ENCODE results near the gene RB1. TPM values are rescaled to one million over a fixed set of nuclear protein-coding genes. Genes with fewer than 3 reads are reported as not detected.

Gene RB1
- total and polyA plus RNA-seq, 2 experiments from 2014 or later: 19.5 to 22.3 TPM

DNA sequence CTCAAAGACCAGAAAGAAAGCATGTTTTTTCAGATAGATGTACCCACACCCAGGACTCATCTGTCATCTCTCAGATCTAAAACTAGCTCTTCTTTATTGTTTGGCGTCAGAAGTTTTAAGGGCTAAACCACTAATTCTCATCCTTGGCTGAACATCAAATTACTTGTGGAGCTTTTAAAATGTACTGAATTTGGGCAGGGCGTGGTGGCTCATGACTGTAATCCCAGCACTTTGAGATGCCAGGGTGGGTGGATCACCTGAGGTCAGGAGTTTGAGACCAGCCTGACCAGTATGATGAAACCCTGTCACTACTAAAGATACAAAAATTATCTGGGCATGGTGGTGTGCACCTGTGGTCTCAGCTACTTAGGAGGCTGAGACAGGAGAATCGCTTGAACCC is 181.9 kb downstream of the RB1 start:
- no peaks in the 10 kb centered on the region for H3K79me2 ChIP-seq (replicated peaks; ENCODE audit: insufficient read depth)
- no peak for TF ChIP-seq JUNB (IDR thresholded peaks at IDR 0.05; ENCODE audit: unreplicated experiment)
- no peak for TF ChIP-seq EZH2phosphoT487 (IDR thresholded peaks at IDR 0.05; ENCODE audit: unreplicated experiment)
- no peak for TF ChIP-seq CREB1 (CRISPR knock-in tag; IDR thresholded peaks at IDR 0.05; ENCODE audit: low read depth)
- no peak for TF ChIP-seq STAT1 (IDR thresholded peaks at IDR 0.05; ENCODE audit: unreplicated experiment)
- no peak for TF ChIP-seq ETS1 (IDR thresholded peaks at IDR 0.05)
- TF ChIP-seq, protein P1, sequence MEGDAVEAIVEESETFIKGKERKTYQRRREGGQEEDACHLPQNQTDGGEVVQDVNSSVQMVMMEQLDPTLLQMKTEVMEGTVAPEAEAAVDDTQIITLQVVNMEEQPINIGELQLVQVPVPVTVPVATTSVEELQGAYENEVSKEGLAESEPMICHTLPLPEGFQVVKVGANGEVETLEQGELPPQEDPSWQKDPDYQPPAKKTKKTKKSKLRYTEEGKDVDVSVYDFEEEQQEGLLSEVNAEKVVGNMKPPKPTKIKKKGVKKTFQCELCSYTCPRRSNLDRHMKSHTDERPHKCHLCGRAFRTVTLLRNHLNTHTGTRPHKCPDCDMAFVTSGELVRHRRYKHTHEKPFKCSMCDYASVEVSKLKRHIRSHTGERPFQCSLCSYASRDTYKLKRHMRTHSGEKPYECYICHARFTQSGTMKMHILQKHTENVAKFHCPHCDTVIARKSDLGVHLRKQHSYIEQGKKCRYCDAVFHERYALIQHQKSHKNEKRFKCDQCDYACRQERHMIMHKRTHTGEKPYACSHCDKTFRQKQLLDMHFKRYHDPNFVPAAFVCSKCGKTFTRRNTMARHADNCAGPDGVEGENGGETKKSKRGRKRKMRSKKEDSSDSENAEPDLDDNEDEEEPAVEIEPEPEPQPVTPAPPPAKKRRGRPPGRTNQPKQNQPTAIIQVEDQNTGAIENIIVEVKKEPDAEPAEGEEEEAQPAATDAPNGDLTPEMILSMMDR (conservative IDR thresholded peaks at IDR 0.05; ENCODE audit: low read depth in 2 of 2): no peak
- no peak for TF ChIP-seq ZNF114 (CRISPR knock-in tag; IDR thresholded peaks at IDR 0.05)
- no peak for TF ChIP-seq EZH2 (IDR thresholded peaks at IDR 0.05; ENCODE audit: low read depth, unreplicated experiment)
- no peak for TF ChIP-seq POLR2AphosphoS5 (IDR thresholded peaks at IDR 0.05; ENCODE audit: low read depth)
- TF ChIP-seq, protein P2, sequence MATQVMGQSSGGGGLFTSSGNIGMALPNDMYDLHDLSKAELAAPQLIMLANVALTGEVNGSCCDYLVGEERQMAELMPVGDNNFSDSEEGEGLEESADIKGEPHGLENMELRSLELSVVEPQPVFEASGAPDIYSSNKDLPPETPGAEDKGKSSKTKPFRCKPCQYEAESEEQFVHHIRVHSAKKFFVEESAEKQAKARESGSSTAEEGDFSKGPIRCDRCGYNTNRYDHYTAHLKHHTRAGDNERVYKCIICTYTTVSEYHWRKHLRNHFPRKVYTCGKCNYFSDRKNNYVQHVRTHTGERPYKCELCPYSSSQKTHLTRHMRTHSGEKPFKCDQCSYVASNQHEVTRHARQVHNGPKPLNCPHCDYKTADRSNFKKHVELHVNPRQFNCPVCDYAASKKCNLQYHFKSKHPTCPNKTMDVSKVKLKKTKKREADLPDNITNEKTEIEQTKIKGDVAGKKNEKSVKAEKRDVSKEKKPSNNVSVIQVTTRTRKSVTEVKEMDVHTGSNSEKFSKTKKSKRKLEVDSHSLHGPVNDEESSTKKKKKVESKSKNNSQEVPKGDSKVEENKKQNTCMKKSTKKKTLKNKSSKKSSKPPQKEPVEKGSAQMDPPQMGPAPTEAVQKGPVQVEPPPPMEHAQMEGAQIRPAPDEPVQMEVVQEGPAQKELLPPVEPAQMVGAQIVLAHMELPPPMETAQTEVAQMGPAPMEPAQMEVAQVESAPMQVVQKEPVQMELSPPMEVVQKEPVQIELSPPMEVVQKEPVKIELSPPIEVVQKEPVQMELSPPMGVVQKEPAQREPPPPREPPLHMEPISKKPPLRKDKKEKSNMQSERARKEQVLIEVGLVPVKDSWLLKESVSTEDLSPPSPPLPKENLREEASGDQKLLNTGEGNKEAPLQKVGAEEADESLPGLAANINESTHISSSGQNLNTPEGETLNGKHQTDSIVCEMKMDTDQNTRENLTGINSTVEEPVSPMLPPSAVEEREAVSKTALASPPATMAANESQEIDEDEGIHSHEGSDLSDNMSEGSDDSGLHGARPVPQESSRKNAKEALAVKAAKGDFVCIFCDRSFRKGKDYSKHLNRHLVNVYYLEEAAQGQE (IDR thresholded peaks at IDR 0.05; ENCODE audit: unreplicated experiment): no peak
- no peak for TF ChIP-seq NANOG (IDR thresholded peaks at IDR 0.05; ENCODE audit: borderline replicate concordance)
- no peak for TF ChIP-seq ZNF331 (CRISPR knock-in tag; IDR thresholded peaks at IDR 0.05; ENCODE audit: low read depth)
- no peak for TF ChIP-seq ZNF462 (CRISPR knock-in tag; IDR thresholded peaks at IDR 0.05)
- DNase-seq (ENCODE audit: low spot score) (no peak), ATAC-seq (no peak)
- 0 out of 2 replicates have a peak, but pooled peaks cover 6% of the 10 kb centered on the region for H4K20me1 ChIP-seq (replicated peaks; ENCODE audit: insufficient read depth)
- no peaks in the 10 kb centered on the region for H3K36me3 ChIP-seq (ENCODE audit: insufficient read depth)
- H3K27ac ChIP-seq (ENCODE audit: low read depth): no peak overlapping the region
- no peak overlapping the region for H3K27ac Mint-ChIP-seq
- no peaks in the 10 kb centered on the region for H3F3A ChIP-seq (replicated peaks; ENCODE audit: low read depth)
- H3K4me1 ChIP-seq (ENCODE audit: insufficient read depth): no peaks in the 10 kb centered on the region
- H3K9me3 Mint-ChIP-seq: 0 out of 3 replicates have a peak, but pooled peaks cover 3% of the 10 kb centered on the region
- no peak overlapping the region for H3K4me3 Mint-ChIP-seq
- peaks cover 3% of the 10 kb centered on the region for H3K27me3 Mint-ChIP-seq (ENCODE audit: insufficient read depth, low read depth, poor library complexity)
- peaks cover 2% of the 10 kb centered on the region; the same call in 2 of the 3 replicates for H3K4me1 Mint-ChIP-seq
- no peak overlapping the region for H3K4me3 ChIP-seq
- no peaks in the 10 kb centered on the region for H3K9me2 ChIP-seq (ENCODE audit: insufficient read depth)
- no peak overlapping the region for H2AFZ ChIP-seq
- H3K4me2 ChIP-seq: no peak overlapping the region
- H3K36me3 Mint-ChIP-seq (ENCODE audit: low read depth): peaks cover 21% of the 10 kb centered on the region
- no peaks in the 10 kb centered on the region for H3K27me3 ChIP-seq (ENCODE audit: insufficient read depth)

Measured in GM23338 (cell line).